ENCODE results near the gene RACK1. TPM values are rescaled to one million over a fixed set of nuclear protein-coding genes. Genes with fewer than 3 reads are reported as not detected.

RACK1 gene
- total RNA-seq, 1 donor from 2014 or later = 2,816 TPM

DNA sequence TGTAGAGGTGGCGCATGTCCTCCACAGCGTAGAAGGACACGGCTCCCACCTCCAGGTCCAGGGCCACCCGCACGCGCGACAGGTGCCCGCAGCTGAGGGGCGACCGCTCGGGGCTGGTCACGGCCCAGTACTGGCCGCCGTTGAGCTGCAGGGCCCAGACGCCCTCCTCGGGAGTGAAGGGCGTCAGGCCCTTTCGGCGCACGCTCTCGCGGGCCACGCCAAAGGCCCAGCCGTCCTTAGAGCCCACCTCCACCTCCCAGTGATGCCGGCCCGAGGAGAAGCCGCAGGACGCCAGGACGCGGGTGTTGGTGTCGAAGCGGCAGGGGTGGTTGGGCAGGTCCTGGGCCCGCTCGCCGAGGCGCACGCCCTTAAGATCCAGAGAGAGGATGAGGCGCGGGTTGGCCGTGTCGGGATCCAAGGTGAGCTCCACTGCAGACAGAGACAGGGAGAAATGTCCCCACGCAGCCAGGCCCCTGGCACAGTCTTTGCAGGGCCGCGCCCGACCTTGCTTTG is 48.4 kb downstream of the RACK1 start:
- Mint-ChIP-seq H3K27ac (no peak overlapping the region), H3K4me3 (no peak overlapping the region), H3K9me3 (peaks cover 7% of the 10 kb centered on the region), H3K36me3 (no peaks in the 10 kb centered on the region), H3K4me1 (peaks cover 35% of the 10 kb centered on the region), H3K27me3 (ENCODE audit: insufficient read depth, low read depth) (peaks cover 42% of the 10 kb centered on the region)
- Histone ChIP-seq H4K20me1 (ENCODE audit: low read depth) (peaks cover 10% of the 10 kb centered on the region), H3F3A (ENCODE audit: low read depth) (peaks cover 7% of the 10 kb centered on the region), H3K27ac (no peak overlapping the region), H2AFZ (replicated peaks) (no peak overlapping the region), H3K4me2 (no peak overlapping the region), H3K4me1 (peaks cover 18% of the 10 kb centered on the region), H3K9ac (no peak overlapping the region), H3K27me3 (peaks cover 61% of the 10 kb centered on the region), H3K79me2 (ENCODE audit: low read depth) (no peaks in the 10 kb centered on the region), H3K4me3 (no peak overlapping the region), H3K36me3 (no peaks in the 10 kb centered on the region), H3K9me3 (ENCODE audit: low read depth) (no peaks in the 10 kb centered on the region)
- DNase-seq (ENCODE audit: low spot score) = no peak
- TF ChIP-seq CTCF (IDR thresholded peaks at IDR 0.05) = no peak
- no peak for TF ChIP-seq EZH2 (IDR thresholded peaks at IDR 0.05)
- TF ChIP-seq EZH2phosphoT487 (IDR thresholded peaks at IDR 0.05) = no peak

GRCh38 chr5:181194489-181195248 is 49.0 kb downstream of the RACK1 start:
- Histone ChIP-seq H3K79me2 (ENCODE audit: low read depth) (no peaks in the 10 kb centered on the region), H3K9me3 (ENCODE audit: low read depth) (no peaks in the 10 kb centered on the region), H3K4me2 (no peak overlapping the region), H3K9ac (no peak overlapping the region), H2AFZ (replicated peaks) (no peak overlapping the region), H3K27me3 (peaks cover 61% of the 10 kb centered on the region), H3K27ac (no peak overlapping the region), H3K4me3 (no peak overlapping the region), H3K4me1 (peaks cover 21% of the 10 kb centered on the region), H3F3A (ENCODE audit: low read depth) (peaks cover 8% of the 10 kb centered on the region), H3K36me3 (no peaks in the 10 kb centered on the region), H4K20me1 (ENCODE audit: low read depth) (peaks cover 16% of the 10 kb centered on the region)
- H3K27ac Mint-ChIP-seq = no peak overlapping the region
- H3K9me3 Mint-ChIP-seq = peaks cover 7% of the 10 kb centered on the region
- H3K4me1 Mint-ChIP-seq = peaks cover 33% of the 10 kb centered on the region
- H3K27me3 Mint-ChIP-seq (ENCODE audit: insufficient read depth, low read depth) = peaks cover 42% of the 10 kb centered on the region
- no peaks in the 10 kb centered on the region for H3K36me3 Mint-ChIP-seq
- no peak overlapping the region for H3K4me3 Mint-ChIP-seq
- TF ChIP-seq CTCF (IDR thresholded peaks at IDR 0.05) (no peak), EZH2 (IDR thresholded peaks at IDR 0.05) (no peak), EZH2phosphoT487 (IDR thresholded peaks at IDR 0.05) (no peak)
- DNase-seq (ENCODE audit: low spot score) = no peak

DNA sequence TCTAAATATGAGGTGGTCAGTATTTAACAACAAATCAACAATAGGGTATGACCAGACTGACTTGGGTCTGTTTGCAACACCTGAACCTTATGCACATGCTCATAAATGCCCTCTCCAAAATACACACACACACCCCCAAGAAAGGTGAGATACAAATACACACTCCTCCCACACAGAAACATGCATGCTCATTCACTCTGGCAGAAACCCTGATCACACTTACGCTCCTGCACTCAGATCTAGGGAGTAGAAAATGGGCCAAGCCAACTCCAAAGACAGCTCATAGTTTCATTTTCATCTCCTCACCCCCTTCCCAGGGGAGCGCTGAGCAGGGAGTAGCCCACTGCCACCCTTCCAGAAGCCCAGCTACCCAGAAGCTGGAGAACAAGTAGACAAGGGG is 50.0 kb downstream of the RACK1 start:
- Mint-ChIP-seq H3K27ac (no peak overlapping the region), H3K36me3 (peaks cover 4% of the 10 kb centered on the region), H3K9me3 (peaks cover 11% of the 10 kb centered on the region), H3K27me3 (ENCODE audit: insufficient read depth, low read depth) (peaks cover 39% of the 10 kb centered on the region), H3K4me3 (peak overlapping the region; percentile 99), H3K4me1 (peaks cover 30% of the 10 kb centered on the region)
- no peak for DNase-seq (ENCODE audit: low spot score)
- Histone ChIP-seq H3K27me3 (peaks cover 59% of the 10 kb centered on the region), H3F3A (ENCODE audit: low read depth) (peaks cover 10% of the 10 kb centered on the region), H3K4me1 (peaks cover 14% of the 10 kb centered on the region), H4K20me1 (ENCODE audit: low read depth) (peaks cover 25% of the 10 kb centered on the region), H3K4me3 (no peak overlapping the region), H3K9ac (no peak overlapping the region), H2AFZ (replicated peaks) (no peak overlapping the region), H3K9me3 (ENCODE audit: low read depth) (no peaks in the 10 kb centered on the region), H3K36me3 (no peaks in the 10 kb centered on the region), H3K27ac (no peak overlapping the region), H3K79me2 (ENCODE audit: low read depth) (no peaks in the 10 kb centered on the region), H3K4me2 (no peak overlapping the region)
- no peak for TF ChIP-seq EZH2phosphoT487 (IDR thresholded peaks at IDR 0.05)
- no peak for TF ChIP-seq EZH2 (IDR thresholded peaks at IDR 0.05)
- TF ChIP-seq CTCF (IDR thresholded peaks at IDR 0.05) = no peak

Data from neural progenitor cell (in vitro differentiated cells).